GM23338 (cell line): Measurements from ENCODE around the gene CNTN1. TPM values are rescaled to one million over a fixed set of nuclear protein-coding genes. Genes with fewer than 3 reads are reported as not detected.

Experiments used
- ATAC-seq: fragments of 200-7000 bp; cut with Tn5 transposase; 3 replicates; pipeline ENCODE4 v1.9.1; 2020
- DNase-seq: peaks from one replicate; pipeline ENCODE4 v3.0.0-alpha.2; 2015; ENCODE audit warnings: low spot score
- H2AFZ ChIP-seq: fragments of 200-600 bp; sonication (generic); 2 replicates; pipeline ENCODE4 v1.8.0; 2016; ENCODE audit warnings: antibody characterized with exemption, mild to moderate bottlenecking, moderate library complexity
- H3F3A ChIP-seq: fragments of 200-600 bp; sonication (generic); replicated peaks from 2 replicates; pipeline ENCODE4 v1.8.0; 2017; ENCODE audit warnings: antibody characterized with exemption, mixed run types, low read depth
- H3K27ac ChIP-seq: fragments of 200-600 bp; sonication (generic); 2 replicates; pipeline ENCODE4 v1.6.1; 2016; ENCODE audit warnings: low read depth
- H3K27me3 ChIP-seq: fragments of 200-600 bp; sonication (generic); 2 replicates; pipeline ENCODE4 v1.8.0; 2016; ENCODE audit warnings: mild to moderate bottlenecking, mixed run types, moderate library complexity; ENCODE audit not compliant: insufficient read depth
- H3K36me3 ChIP-seq: fragments of 200-600 bp; sonication (generic); 2 replicates; pipeline ENCODE4 v1.8.0; 2016; ENCODE audit warnings: mild to moderate bottlenecking; ENCODE audit not compliant: insufficient read depth
- H3K4me1 ChIP-seq: fragments of 200-600 bp; sonication (generic); 2 replicates; pipeline ENCODE4 v1.8.0; 2016; ENCODE audit warnings: mild to moderate bottlenecking, moderate library complexity; ENCODE audit not compliant: insufficient read depth
- H3K4me2 ChIP-seq: fragments of 200-600 bp; sonication (generic); 2 replicates; pipeline ENCODE4 v1.7.1; 2017; ENCODE audit warnings: mixed run types
- H3K4me3 ChIP-seq: fragments of 200-600 bp; sonication (generic); 2 replicates; pipeline ENCODE4 v1.6.1; 2016; ENCODE audit warnings: mixed run types
- H3K79me2 ChIP-seq: fragments of 200-600 bp; sonication (generic); replicated peaks from 2 replicates; pipeline ENCODE4 v1.8.0; 2017; ENCODE audit warnings: mild to moderate bottlenecking; ENCODE audit not compliant: insufficient read depth
- H3K9me2 ChIP-seq: fragments of 200-600 bp; sonication (generic); 2 replicates; pipeline ENCODE4 v1.8.0; 2017; ENCODE audit not compliant: insufficient read depth
- H4K20me1 ChIP-seq: fragments of 200-600 bp; sonication (generic); replicated peaks from 2 replicates; pipeline ENCODE4 v1.8.0; 2017; ENCODE audit warnings: mild to moderate bottlenecking; ENCODE audit not compliant: insufficient read depth
- H3K27ac Mint-ChIP-seq: 2 replicates; pipeline ENCODE4 v1.8.0; 2020; ENCODE audit warnings: inconsistent platforms, mild to moderate bottlenecking, moderate library complexity, mixed read lengths
- H3K27me3 Mint-ChIP-seq: 3 replicates; pipeline ENCODE4 v1.8.0; 2022; ENCODE audit warnings: low read depth, mild to moderate bottlenecking, moderate library complexity, mixed read lengths, inconsistent platforms; ENCODE audit not compliant: insufficient read depth, poor library complexity
- H3K36me3 Mint-ChIP-seq: 3 replicates; pipeline ENCODE4 v1.8.0; 2021; ENCODE audit warnings: low read depth, mild to moderate bottlenecking, inconsistent platforms, moderate library complexity, mixed read lengths
- H3K4me1 Mint-ChIP-seq: 3 replicates; pipeline ENCODE4 v1.8.0; 2020; ENCODE audit warnings: mild to moderate bottlenecking, inconsistent platforms, mixed read lengths
- H3K4me3 Mint-ChIP-seq: 3 replicates; pipeline ENCODE4 v1.8.0; 2021; ENCODE audit warnings: moderate library complexity, mild to moderate bottlenecking, inconsistent platforms, mixed read lengths
- H3K9me3 Mint-ChIP-seq: 3 replicates; pipeline ENCODE4 v1.8.0; 2020; ENCODE audit warnings: moderate library complexity, mild to moderate bottlenecking, inconsistent platforms, mixed read lengths
- CREB1 ChIP-seq: fragments of 250-450 bp; sonication (Bioruptor Pico); IDR thresholded peaks from 2 replicates; pipeline ENCODE4 v1.5.0; 2020; ENCODE audit warnings: low read depth, mild to moderate bottlenecking, moderate library complexity
- EZH2 ChIP-seq: fragments of 200-600 bp; sonication (generic); IDR thresholded peaks from one replicate; pipeline ENCODE4 v1.8.0; 2017; ENCODE audit warnings: antibody characterized with exemption, mild to moderate bottlenecking, low read depth; ENCODE audit not compliant: unreplicated experiment
- JUNB ChIP-seq: IDR thresholded peaks from one replicate; pipeline ENCODE4 v1.6.1; 2016; ENCODE audit warnings: antibody characterized with exemption; ENCODE audit not compliant: unreplicated experiment
- NANOG ChIP-seq: IDR thresholded peaks from 2 replicates; pipeline ENCODE4 v1.6.1; 2016; ENCODE audit warnings: antibody characterized with exemption, borderline replicate concordance
- POLR2AphosphoS5 ChIP-seq: IDR thresholded peaks from 2 replicates; pipeline ENCODE4 v1.6.1; 2016; ENCODE audit warnings: antibody characterized with exemption, low read depth
- STAT1 ChIP-seq: IDR thresholded peaks from one replicate; pipeline ENCODE4 v1.6.1; 2016; ENCODE audit warnings: antibody characterized with exemption; ENCODE audit not compliant: unreplicated experiment
- ZNF114 ChIP-seq: fragments of 250-450 bp; sonication (Bioruptor Pico); IDR thresholded peaks from 2 replicates; pipeline ENCODE4 v1.5.0; 2020; ENCODE audit warnings: mild to moderate bottlenecking, moderate library complexity
- ZNF331 ChIP-seq: fragments of 250-450 bp; sonication (Bioruptor Pico); IDR thresholded peaks from 2 replicates; pipeline ENCODE4 v1.5.0; 2020; ENCODE audit warnings: low read depth, mild to moderate bottlenecking, moderate library complexity
- long read RNA-seq: library from polyadenylated mRNA; unstranded; transcript quantifications from one replicate; pipeline ENCODE4 v2.0.0, GENCODE V29; 2020; ENCODE audit not compliant: unreplicated experiment
- polyA plus RNA-seq: library from polyadenylated mRNA; unstranded; fragments of >200 nt; fragmentation: Nextera tagmentation; extraction: Ambion mirVana; gene quantifications from 2 replicates; pipeline ENCODE4 v1.2.1, GENCODE V29; 2016
- total RNA-seq: library from RNA; depleted of rRNA; stranded (reverse); fragments of >200 nt; shearing (Covaris generic); gene quantifications from 2 replicates; pipeline ENCODE4 v1.2.3, GENCODE V29; 2014; rRNA removed
- TF ChIP-seq, protein P1 (sequence below): IDR thresholded peaks from 2 replicates; pipeline ENCODE4 v1.6.1; 2016; ENCODE audit warnings: antibody characterized with exemption
- TF ChIP-seq, protein P2 (sequence below), 2 experiments: fragments of 200-600 bp in 1 of 2; sonication (generic) in 1 of 2; conservative IDR thresholded peaks; 2 replicates each; pipeline versions ENCODE4 v1.5.1 to v1.6.1; 2016 to 2017; ENCODE audit warnings: antibody characterized with exemption in 2 of 2, low read depth in 2 of 2, mild to moderate bottlenecking in 2 of 2, moderate library complexity in 1 of 2
- TF ChIP-seq, protein P3 (sequence below): IDR thresholded peaks from one replicate; pipeline ENCODE4 v1.6.1; 2018; ENCODE audit warnings: antibody characterized with exemption; ENCODE audit not compliant: unreplicated experiment

Gene CNTN1
- total RNA-seq (26.5 and 27.0 TPM in 2 replicates), polyA plus RNA-seq (4.8 and 5.0 TPM in 2 replicates)
- long read RNA-seq, partial matches to known transcripts = 2 of 2 reads
- long read RNA-seq, other reads (novel, unspliced or antisense) = 0 of 2 reads

DNA sequence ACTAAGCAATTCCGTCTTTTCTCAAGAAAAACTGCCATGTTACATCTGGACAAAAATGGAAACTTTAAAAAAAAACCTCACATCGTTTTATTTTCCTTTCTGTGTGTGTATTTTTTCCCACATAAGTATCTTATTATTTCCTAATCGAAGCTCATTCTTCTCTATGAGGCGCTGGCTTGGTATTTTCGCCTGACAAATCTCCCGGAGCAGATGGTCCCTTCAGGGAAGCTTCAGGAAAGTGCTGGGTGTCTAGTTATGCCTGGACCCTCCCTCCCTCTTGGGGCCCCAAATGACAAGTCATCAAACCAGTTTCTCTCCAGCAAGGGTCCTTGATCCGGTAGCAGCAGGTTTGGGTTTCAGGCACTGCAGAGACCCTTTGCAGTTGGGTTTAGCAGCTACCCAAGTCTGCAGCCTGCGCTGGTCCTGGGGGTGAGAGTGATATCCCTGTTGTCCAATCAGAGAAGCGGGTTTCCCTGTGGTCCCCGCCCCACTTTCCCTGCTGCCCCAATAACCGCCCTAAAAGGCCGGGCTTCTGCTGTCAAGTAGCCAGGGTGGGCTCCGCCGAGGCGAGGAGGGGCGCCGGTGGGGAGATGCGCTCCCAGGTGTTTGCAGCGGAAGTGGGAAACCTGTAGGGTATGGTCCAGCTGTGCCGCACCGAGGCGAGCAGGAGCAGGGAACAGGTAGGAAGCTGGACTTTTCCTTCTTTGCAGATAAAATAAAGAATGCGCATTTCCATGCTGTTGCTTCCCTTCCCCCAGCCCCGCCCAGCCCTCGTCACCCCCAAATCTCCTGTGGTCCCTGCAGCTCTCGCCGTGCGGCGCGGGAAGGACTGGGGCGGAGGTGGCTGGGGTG lies at the start of gene CNTN1:
Gene CNTN1 (plus strand): TSS at position 527 of the 852 bp plus-strand sequence.
- peak; percentile 96 for DNase-seq
- Mint-ChIP-seq H3K4me1 (peaks cover 11% of the 10 kb centered on the region), H3K27me3 (peaks cover 6% of the 10 kb centered on the region)

DNA sequence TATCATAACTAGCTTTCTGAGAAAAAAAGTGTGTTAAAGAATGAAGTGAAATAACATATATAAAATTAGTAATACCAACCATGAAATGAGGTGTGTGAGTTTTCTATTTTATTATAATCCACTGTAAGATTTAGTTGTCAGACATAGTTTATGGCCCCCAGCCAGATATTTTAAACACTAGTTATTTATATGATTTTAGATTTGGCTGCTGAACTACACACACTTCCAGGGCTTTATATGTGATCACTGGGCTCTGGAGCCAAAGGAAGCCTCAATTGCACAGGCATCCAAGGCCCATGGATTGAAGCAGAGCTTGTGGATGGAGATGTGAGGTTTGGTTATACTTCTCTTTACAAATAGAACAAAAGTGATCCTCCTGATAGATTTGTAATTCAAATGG lies 48.7 kb upstream of the CNTN1 start:
- H3K9me3 Mint-ChIP-seq = peaks cover 43% of the 10 kb centered on the region
- peaks cover 11% of the 10 kb centered on the region for H3K4me1 Mint-ChIP-seq
- Histone ChIP-seq H3K4me1 (peaks cover 8% of the 10 kb centered on the region), H3K9me2 (no peaks in the 10 kb centered on the region), H3K4me2 (no peak overlapping the region), H3K27me3 (no peaks in the 10 kb centered on the region), H3F3A (no peaks in the 10 kb centered on the region), H3K4me3 (no peak overlapping the region), H4K20me1 (no peaks in the 10 kb centered on the region), H2AFZ (no peak overlapping the region), H3K36me3 (peaks cover 10% of the 10 kb centered on the region; the same call in 1 of the 2 replicates), H3K27ac (no peak overlapping the region), H3K79me2 (no peaks in the 10 kb centered on the region)
- no peaks in the 10 kb centered on the region for H3K27me3 Mint-ChIP-seq
- ATAC-seq (no peak), DNase-seq (no peak)
- H3K36me3 Mint-ChIP-seq = peaks cover 18% of the 10 kb centered on the region
- no peak overlapping the region for H3K27ac Mint-ChIP-seq
- H3K4me3 Mint-ChIP-seq = no peak overlapping the region
- TF ChIP-seq, protein P1, sequence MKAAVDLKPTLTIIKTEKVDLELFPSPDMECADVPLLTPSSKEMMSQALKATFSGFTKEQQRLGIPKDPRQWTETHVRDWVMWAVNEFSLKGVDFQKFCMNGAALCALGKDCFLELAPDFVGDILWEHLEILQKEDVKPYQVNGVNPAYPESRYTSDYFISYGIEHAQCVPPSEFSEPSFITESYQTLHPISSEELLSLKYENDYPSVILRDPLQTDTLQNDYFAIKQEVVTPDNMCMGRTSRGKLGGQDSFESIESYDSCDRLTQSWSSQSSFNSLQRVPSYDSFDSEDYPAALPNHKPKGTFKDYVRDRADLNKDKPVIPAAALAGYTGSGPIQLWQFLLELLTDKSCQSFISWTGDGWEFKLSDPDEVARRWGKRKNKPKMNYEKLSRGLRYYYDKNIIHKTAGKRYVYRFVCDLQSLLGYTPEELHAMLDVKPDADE = no peak
- TF ChIP-seq, protein P2, sequence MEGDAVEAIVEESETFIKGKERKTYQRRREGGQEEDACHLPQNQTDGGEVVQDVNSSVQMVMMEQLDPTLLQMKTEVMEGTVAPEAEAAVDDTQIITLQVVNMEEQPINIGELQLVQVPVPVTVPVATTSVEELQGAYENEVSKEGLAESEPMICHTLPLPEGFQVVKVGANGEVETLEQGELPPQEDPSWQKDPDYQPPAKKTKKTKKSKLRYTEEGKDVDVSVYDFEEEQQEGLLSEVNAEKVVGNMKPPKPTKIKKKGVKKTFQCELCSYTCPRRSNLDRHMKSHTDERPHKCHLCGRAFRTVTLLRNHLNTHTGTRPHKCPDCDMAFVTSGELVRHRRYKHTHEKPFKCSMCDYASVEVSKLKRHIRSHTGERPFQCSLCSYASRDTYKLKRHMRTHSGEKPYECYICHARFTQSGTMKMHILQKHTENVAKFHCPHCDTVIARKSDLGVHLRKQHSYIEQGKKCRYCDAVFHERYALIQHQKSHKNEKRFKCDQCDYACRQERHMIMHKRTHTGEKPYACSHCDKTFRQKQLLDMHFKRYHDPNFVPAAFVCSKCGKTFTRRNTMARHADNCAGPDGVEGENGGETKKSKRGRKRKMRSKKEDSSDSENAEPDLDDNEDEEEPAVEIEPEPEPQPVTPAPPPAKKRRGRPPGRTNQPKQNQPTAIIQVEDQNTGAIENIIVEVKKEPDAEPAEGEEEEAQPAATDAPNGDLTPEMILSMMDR (conservative IDR thresholded peaks at IDR 0.05; ENCODE audit: low read depth in 2 of 2) = no peak
- TF ChIP-seq EZH2 (no peak), POLR2AphosphoS5 (no peak), STAT1 (no peak), ZNF331 (CRISPR knock-in tag) (no peak), ZNF114 (CRISPR knock-in tag) (no peak), JUNB (no peak)
- TF ChIP-seq, protein P3, sequence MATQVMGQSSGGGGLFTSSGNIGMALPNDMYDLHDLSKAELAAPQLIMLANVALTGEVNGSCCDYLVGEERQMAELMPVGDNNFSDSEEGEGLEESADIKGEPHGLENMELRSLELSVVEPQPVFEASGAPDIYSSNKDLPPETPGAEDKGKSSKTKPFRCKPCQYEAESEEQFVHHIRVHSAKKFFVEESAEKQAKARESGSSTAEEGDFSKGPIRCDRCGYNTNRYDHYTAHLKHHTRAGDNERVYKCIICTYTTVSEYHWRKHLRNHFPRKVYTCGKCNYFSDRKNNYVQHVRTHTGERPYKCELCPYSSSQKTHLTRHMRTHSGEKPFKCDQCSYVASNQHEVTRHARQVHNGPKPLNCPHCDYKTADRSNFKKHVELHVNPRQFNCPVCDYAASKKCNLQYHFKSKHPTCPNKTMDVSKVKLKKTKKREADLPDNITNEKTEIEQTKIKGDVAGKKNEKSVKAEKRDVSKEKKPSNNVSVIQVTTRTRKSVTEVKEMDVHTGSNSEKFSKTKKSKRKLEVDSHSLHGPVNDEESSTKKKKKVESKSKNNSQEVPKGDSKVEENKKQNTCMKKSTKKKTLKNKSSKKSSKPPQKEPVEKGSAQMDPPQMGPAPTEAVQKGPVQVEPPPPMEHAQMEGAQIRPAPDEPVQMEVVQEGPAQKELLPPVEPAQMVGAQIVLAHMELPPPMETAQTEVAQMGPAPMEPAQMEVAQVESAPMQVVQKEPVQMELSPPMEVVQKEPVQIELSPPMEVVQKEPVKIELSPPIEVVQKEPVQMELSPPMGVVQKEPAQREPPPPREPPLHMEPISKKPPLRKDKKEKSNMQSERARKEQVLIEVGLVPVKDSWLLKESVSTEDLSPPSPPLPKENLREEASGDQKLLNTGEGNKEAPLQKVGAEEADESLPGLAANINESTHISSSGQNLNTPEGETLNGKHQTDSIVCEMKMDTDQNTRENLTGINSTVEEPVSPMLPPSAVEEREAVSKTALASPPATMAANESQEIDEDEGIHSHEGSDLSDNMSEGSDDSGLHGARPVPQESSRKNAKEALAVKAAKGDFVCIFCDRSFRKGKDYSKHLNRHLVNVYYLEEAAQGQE = no peak

More for the DNA sequence above, at the start of gene CNTN1:
- H3K9me2 ChIP-seq = no peaks in the 10 kb centered on the region
- no peaks in the 10 kb centered on the region; the same call in 1 of the 2 replicates for H3F3A ChIP-seq
- Mint-ChIP-seq H3K9me3 (no peaks in the 10 kb centered on the region), H3K4me3 (peak within 1 kb of the TSS; percentile 92), H3K36me3 (no peaks in the 10 kb centered on the region), H3K27ac (peak within 1 kb of the TSS; percentile 50; the same call in 1 of the 2 replicates)
- ATAC-seq = peak; percentile 93
- H3K4me3 ChIP-seq = peak within 1 kb of the TSS; percentile 82
- no peaks in the 10 kb centered on the region; the same call in 1 of the 2 replicates for H3K79me2 ChIP-seq
- no peaks in the 10 kb centered on the region for H3K36me3 ChIP-seq
- no peak within 1 kb of the TSS for H3K27ac ChIP-seq
- TF ChIP-seq NANOG (no peak), CREB1 (CRISPR knock-in tag) (no peak), POLR2AphosphoS5 (peak; percentile 50; the same call in 1 of the 2 replicates)
- TF ChIP-seq, protein P3 = no peak
- peak within 1 kb of the TSS; percentile 93 for H3K4me2 ChIP-seq
- no peaks in the 10 kb centered on the region for H3K27me3 ChIP-seq
- H3K4me1 ChIP-seq = peaks cover 13% of the 10 kb centered on the region
- H4K20me1 ChIP-seq = no peaks in the 10 kb centered on the region
- H2AFZ ChIP-seq = peak within 1 kb of the TSS; percentile 92
